GM12873 (cell line): ENCODE results near the gene RHBDF1.

Experiments
- TF ChIP-seq, protein P1 (sequence below): IDR thresholded peaks from 2 replicates; pipeline ENCODE4 v1.5.1; 2012; ENCODE audit warnings: low read depth, mild to moderate bottlenecking, moderate library complexity, low read length, control low read depth; ENCODE audit not compliant: insufficient read depth; ENCODE audit errors: missing control alignments

Gene RHBDF1

DNA sequence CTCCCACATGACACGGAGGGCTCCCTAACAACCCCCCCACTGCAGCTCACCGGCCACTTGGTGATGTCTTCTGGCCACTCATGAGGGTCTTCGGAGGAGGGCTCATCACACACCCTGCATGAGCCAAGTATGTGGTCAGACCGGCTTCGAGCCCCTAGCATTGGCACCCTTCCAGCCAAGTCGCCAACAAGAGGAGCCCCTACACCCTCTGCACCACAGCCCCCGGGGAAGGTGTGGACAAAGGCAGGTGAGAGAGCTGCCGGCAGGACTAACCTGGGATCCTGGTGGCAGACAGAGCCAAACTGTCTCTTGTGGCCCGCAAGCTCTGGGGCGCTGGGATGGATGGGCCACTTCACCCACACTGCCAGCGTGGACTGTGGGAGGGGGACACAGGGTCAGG, 12.3 kb downstream of the RHBDF1 start:
- TF ChIP-seq, protein P1, sequence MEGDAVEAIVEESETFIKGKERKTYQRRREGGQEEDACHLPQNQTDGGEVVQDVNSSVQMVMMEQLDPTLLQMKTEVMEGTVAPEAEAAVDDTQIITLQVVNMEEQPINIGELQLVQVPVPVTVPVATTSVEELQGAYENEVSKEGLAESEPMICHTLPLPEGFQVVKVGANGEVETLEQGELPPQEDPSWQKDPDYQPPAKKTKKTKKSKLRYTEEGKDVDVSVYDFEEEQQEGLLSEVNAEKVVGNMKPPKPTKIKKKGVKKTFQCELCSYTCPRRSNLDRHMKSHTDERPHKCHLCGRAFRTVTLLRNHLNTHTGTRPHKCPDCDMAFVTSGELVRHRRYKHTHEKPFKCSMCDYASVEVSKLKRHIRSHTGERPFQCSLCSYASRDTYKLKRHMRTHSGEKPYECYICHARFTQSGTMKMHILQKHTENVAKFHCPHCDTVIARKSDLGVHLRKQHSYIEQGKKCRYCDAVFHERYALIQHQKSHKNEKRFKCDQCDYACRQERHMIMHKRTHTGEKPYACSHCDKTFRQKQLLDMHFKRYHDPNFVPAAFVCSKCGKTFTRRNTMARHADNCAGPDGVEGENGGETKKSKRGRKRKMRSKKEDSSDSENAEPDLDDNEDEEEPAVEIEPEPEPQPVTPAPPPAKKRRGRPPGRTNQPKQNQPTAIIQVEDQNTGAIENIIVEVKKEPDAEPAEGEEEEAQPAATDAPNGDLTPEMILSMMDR = no peak

DNA sequence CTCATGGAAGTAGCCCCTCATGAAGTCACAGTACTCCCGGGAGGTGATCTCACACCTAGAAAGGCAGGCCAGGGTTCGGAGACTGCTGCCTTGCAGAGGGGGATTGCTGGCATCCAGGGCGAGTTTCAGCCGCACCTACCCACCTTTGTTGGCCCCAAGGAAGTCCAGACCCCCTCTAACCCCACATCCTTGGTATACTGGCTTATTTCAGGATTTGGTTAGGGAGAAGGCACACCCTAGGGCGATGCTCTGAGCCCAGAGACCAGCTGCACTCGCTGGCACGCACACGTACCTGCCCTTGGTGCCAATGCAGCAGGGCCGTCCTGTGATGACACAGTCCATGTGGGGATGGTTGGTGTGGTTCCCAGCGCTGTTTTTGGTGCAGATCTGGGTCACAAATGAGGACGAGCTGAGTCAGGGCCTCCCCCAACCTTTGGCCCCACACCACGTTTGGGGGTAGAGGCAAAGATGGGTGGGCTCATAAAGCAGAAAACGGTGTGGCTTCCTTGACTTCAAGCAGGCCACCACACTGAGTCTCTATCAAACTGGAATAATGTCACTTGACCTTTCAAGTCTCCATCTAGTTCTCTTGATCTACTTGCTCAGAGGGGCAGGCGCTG, 12.9 kb downstream of the RHBDF1 start:
- TF ChIP-seq, protein P1 = no peak

DNA sequence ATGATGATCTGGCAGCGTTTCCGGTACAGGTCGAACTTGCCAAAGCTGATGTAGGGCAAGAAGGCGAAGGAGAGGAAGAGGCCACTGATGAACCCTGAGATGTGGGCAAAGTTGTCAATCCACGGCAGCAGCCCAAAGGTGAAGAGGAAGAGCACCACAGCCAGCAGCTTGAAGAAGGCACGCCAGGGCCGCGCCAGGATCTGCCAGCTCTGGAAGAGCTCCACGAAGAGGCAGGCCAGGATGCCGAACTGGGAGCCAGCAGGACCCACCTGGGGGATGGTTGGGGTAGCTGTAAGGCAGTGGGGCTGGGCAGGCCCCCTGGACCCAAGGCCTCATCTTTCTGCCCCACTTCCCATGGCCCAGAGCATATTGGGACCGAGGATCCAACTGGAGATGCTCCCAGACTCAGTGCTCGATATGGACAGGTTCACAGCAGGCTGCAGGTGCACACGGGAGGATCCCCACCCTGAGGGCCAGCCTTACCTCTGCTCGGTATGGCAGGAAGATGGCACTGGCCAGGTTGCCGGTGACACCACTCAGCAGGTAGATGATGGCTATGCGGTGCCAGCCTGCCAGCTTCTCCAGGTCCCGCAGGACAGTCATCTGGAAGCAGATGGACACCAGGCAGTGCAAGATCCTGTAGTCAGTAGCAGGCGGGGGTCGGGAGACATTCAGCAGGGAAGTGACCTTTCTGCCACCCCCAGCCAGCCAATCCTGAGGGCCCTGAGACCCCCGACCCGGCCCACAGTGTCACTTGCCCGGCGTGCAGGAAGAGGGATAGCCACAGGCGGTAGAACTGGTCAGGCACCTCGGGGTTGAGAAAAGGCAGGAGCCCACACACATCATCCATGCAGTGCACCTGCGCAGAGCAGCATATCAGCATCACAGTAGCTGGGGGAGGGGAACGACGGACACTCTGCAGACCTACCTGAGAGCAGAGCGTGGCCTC, 13.7 kb downstream of the RHBDF1 start:
- TF ChIP-seq, protein P1 = no peak

DNA sequence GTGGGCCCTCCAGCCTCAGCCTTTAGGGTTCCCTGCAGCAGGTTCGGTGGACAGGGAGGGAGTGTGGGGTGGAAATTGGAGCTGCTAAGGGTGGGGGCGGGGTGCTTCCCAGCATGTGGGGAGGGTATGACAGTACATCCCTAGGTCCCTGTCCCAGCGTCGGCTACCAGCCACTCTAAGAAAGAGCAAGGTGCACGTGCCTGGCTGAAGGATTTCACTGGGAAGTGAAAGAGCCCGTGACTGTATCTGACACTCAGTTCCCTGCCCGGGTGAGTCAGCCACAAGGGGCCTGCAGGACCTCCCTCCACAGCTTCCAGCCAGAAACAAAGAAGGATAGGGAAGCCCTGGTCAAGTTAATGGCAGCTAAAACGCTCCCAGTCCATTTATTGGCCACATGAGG, 14.7 kb downstream of the RHBDF1 start:
- TF ChIP-seq, protein P1 = no peak

DNA sequence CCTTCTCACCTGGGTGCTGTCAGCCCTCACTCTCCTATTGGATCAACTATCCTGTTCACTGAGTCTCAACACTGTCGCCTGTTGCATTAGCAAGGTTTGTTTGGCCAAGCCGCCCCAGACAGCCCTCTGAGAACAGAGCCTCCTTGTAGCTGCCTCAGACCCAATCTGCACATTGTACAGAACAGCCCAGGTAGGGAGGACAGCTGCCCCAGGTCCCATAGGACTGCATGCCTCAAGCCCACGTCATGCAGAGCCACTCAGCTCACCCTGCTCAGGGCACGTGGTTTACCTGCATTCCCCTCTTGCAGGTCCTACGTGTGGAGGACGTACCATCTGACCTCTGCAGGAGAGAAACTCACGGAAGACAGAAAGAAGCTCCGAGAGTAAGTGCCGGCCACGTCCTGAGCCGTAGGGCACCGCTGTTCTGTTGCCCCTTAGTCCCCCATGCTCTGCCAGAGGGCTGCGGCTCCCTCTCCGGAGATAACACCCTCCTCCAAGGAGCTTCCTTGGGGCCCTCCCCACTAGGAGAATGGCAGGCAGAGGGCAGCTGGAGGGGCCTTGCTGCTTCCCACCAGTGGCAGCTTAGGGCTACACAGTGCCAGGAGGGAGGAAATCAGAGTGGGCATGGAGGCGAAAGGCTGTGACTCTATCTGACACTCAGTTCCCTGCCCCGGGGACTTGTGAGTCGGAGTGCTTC, 16.1 kb downstream of the RHBDF1 start:
- TF ChIP-seq, protein P1 = no peak

DNA sequence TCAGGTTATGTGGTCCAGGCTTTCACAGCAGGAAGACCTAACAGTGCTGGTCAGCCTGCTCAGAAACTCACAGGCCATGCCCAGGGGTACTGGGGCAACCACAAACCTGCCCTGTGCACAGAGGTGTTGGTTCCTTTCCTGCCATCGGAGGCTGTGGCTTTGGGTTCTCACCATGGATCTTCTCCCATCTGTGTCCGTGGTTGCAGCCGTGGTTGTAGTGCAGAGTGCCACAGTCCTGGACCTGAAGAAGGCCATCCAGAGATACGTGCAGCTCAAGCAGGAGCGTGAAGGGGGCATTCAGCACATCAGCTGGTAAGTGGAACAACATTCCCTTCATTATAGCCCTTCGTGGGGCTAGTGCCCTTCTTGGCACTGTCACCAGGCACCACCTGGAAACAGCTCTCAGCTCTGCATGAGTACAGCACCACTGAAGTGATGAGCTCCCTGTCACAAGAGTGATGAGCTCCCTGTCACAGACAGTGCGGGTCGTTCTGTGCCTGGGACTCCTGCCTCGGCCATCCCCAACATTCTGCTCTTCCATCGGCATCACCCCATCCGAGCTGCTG, 16.8 kb downstream of the RHBDF1 start:
- TF ChIP-seq, protein P1 = no peak

DNA sequence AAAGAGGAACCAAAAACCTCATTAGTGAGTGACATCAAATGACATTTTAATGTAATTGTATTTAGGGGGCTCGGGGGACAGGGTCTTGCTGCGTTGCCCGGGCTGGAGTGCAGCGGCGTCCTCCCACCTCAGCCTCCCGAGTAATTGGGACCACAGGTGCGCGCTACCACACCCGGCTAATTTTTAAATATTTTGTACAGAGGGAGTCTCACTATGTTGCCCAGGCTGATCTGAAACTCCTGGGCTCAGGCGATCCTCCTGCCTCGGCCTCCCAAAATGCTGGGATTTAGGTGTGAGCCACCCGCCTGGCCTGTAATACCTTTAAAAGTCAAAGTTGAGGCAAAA, 18.2 kb downstream of the RHBDF1 start:
- TF ChIP-seq, protein P1 = no peak
